Nephron (organoid): ENCODE results near the gene YY1.
A peak's percentile ranks its signal among the peaks of the same experiment; 100 is the strongest.
"Not testable (repeated sequence)": the region's sequence is repeated elsewhere in the genome, so short reads cannot be mapped to it uniquely, and the experiment has no call there.

ENCODE experiments used
- H3K27ac Mint-ChIP-seq, 3 experiments: 2 replicates each; pipeline ENCODE4 v1.8.0; 2020; ENCODE audit warnings: mixed read lengths in 3 of 3, mild to moderate bottlenecking in 2 of 3, moderate library complexity in 1 of 3
- H3K27me3 Mint-ChIP-seq: 2 replicates; pipeline ENCODE4 v1.8.0; 2021; ENCODE audit warnings: low read depth, mild to moderate bottlenecking, moderate library complexity, mixed read lengths
- H3K36me3 Mint-ChIP-seq: 2 replicates; pipeline ENCODE4 v1.8.0; 2020; ENCODE audit warnings: low read depth, mixed read lengths
- H3K4me1 Mint-ChIP-seq: 2 replicates; pipeline ENCODE4 v1.8.0; 2020; ENCODE audit warnings: mixed read lengths
- H3K4me3 Mint-ChIP-seq, 3 experiments: 2 replicates each; pipeline ENCODE4 v1.8.0; 2020; ENCODE audit warnings: mild to moderate bottlenecking in 3 of 3, mixed read lengths in 3 of 3, moderate library complexity in 2 of 3
- H3K9me3 Mint-ChIP-seq: 2 replicates; pipeline ENCODE4 v1.8.0; 2020; ENCODE audit warnings: mixed read lengths
- TF ChIP-seq, protein P1 (sequence below), 3 experiments: fragments of 200-600 bp; sonication (generic); IDR thresholded peaks; one replicate each; pipeline ENCODE4 v1.5.0; 2021; ENCODE audit warnings: antibody characterized with exemption in 3 of 3; ENCODE audit not compliant: unreplicated experiment in 3 of 3

The YY1 gene

DNA sequence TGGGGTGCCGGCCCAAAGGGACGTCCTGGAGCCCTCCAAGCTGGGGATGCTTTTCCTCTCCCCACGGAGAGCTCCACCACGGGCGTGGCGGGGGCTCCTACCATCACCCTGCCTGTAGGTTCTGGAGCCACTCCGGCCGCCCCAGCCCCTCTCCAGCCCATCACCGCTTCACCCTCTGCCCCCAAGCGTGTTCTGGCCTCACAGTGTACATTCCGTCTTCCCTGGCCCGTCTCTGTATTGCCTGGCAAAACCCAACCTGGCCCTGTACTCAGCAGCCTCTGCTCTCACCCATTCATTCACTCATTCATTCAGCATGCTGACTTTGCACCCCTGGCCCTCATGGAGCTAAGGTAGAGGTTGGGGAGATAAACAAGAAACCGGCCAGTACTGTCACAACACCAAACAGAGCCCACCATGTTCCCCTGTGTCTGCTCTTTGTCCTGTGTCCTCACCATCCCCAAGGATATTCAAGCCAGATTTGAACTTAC is 47.0 kb downstream of the YY1 start:
- peaks cover 5% of the 10 kb centered on the region for H3K36me3 Mint-ChIP-seq
- peak overlapping the region; percentile 85 to 89 (median 89) for H3K4me3 Mint-ChIP-seq
- H3K9me3 Mint-ChIP-seq, result no peaks in the 10 kb centered on the region
- TF ChIP-seq, protein P1, sequence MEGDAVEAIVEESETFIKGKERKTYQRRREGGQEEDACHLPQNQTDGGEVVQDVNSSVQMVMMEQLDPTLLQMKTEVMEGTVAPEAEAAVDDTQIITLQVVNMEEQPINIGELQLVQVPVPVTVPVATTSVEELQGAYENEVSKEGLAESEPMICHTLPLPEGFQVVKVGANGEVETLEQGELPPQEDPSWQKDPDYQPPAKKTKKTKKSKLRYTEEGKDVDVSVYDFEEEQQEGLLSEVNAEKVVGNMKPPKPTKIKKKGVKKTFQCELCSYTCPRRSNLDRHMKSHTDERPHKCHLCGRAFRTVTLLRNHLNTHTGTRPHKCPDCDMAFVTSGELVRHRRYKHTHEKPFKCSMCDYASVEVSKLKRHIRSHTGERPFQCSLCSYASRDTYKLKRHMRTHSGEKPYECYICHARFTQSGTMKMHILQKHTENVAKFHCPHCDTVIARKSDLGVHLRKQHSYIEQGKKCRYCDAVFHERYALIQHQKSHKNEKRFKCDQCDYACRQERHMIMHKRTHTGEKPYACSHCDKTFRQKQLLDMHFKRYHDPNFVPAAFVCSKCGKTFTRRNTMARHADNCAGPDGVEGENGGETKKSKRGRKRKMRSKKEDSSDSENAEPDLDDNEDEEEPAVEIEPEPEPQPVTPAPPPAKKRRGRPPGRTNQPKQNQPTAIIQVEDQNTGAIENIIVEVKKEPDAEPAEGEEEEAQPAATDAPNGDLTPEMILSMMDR (IDR thresholded peaks at IDR 0.05; ENCODE audit: unreplicated experiment in 3 of 3), result no peak
- H3K27me3 Mint-ChIP-seq, result no peaks in the 10 kb centered on the region
- H3K27ac Mint-ChIP-seq, result peak overlapping the region; percentile 84 to 88 (median 87)
- peaks cover 16% of the 10 kb centered on the region for H3K4me1 Mint-ChIP-seq

DNA sequence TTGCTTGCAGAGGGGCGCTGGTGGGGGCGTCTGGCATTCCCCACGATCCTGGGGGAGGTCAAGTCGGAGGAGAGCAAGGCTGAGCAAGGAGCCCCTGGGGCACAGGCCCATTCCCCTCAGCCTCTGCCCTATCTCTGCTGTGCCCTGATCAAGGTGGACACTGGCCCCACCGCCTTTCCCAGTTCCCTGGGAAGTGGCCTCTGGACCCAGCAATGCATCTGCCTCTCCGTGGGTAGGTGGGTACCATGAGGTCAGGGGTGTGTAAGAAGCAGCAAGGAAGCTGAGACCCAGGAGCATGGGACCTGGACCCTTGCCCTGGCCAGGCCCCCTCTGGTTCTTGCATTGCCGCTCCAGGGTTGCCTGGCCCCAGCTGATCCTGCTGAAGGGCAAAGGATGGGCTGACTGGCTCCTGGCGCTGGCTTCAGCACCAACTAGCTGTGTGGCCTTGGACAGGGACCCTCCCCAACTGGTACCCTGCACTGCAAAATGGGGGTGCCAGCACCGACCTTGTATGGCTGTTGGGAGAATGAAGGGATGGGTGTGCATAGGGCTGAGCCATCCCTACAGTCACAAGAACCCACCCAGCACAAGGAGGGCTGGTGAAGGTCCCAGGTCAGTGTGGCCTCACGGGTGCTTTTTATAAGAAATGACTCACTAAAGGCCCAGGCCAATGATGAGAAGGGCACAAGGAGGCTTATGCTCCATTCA is 47.7 kb downstream of the YY1 start:
- Mint-ChIP-seq H3K36me3 (peaks cover 5% of the 10 kb centered on the region), H3K4me3 (peak overlapping the region; percentile 85 to 89 (median 89)), H3K9me3 (no peaks in the 10 kb centered on the region), H3K27ac (peak overlapping the region in 2 of 3 experiments; percentile 87 to 88), H3K27me3 (no peaks in the 10 kb centered on the region), H3K4me1 (peaks cover 16% of the 10 kb centered on the region)
- TF ChIP-seq, protein P1 (IDR thresholded peaks at IDR 0.05; ENCODE audit: unreplicated experiment in 3 of 3), result no peak

DNA sequence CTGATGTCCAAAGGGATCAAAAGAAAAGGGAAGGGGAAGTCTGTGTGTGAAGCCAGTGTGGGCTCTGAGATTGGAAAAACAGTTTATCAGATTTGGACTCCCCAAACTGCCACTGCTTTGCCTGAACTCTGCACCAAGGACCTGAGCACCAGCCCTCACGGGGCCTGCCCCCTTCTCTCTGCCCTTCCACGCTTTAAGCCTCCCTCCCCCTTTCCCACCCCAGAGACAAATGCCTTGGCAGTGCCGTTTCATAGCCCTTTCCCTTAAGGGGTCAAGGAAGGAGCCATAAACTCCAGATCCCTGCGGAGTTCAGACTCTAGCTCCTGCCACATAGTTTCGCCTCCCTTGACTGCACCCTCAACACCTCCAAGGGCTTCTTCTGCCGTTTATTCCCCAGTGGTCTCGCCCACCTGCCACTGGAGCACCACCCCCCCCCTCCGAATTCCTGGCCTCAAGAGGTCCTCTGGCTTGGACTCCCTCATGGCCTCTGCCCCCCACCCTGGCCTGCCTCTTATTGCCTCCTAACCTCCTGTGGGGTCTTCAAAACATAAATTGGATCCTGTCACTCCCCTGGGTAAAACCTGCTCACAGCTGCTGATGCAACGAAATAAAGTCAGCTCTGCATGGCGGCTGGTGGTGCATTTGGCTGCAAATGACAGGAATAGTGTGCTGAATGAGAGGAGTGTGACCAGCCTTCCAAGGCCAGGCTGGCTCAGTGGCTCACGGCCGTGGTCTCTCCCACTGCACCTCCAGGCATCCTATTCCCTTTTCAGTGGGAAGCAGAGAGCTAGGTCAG is 48.5 kb downstream of the YY1 start:
- H3K4me3 Mint-ChIP-seq, result peak overlapping the region; percentile 85 to 89 (median 89)
- TF ChIP-seq, protein P1 (IDR thresholded peaks at IDR 0.05; ENCODE audit: unreplicated experiment in 3 of 3), result no peak
- H3K27ac Mint-ChIP-seq, result peak overlapping the region in 2 of 3 experiments; percentile 48 to 82
- H3K36me3 Mint-ChIP-seq, result peaks cover 5% of the 10 kb centered on the region
- no peaks in the 10 kb centered on the region for H3K27me3 Mint-ChIP-seq
- H3K9me3 Mint-ChIP-seq, result no peaks in the 10 kb centered on the region
- H3K4me1 Mint-ChIP-seq, result peaks cover 16% of the 10 kb centered on the region

DNA sequence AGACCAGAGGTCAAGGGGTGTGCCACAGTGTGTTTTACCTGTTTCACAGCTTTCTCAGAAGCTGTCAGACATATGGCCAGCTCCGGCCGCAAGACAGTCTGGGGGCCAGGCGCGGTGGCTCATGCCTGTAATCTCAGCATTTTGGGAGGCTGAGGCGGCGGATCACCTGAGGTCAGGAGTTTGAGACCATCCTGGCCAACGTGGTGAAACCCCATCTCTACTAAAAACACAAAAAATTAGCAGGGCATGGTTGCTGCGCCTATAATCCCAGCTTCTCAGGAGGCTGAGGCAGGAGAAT is 49.0 kb downstream of the YY1 start:
- H3K9me3 Mint-ChIP-seq, H3K27me3 Mint-ChIP-seq, H3K36me3 Mint-ChIP-seq, H3K4me3 Mint-ChIP-seq: not testable (repeated sequence)
- Mint-ChIP-seq H3K27ac (peak overlapping the region in 1 of 3 experiments; percentile 82), H3K4me1 (peaks cover 16% of the 10 kb centered on the region)

DNA sequence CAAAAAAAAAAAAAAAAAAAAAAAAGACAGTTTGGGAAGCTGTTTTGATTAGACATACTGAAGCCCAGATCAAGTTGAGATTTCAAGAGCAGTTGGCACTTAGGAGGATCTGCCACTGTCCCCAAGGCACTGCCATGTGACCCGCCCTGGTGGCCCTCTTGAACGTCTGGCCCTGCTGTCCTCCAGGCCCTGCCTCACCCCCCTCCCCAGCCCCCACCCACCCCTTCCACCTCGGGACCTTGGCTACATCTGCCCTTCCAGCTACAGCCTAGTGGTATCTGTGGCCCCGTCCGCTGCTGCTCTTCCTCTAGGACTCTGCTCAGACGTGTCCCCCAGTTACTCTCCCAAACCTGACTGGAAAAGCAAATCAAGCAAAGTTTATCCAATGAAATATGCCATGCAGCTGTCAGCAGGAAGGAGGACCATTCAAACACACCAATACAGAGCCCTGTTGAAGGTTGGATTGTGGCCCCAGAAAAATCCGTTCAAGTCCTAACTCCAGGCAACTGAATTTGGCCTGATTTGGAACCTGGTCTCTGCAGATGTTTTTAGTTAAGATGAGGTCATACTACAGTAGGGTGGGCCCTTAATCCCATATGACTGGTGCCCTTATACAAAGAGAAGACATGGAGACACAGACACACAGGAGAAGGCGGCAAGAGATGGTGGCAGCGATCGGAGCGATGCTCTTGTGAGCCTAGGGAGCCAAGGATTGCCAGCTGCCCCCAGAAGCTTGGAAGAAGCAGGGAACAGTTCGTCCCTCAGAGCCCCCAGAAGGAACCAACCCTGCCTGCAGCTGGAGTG is 49.6 kb downstream of the YY1 start:
- Mint-ChIP-seq H3K27ac (peak overlapping the region; percentile 11 to 59 (median 26)), H3K4me3 (peak overlapping the region in 2 of 3 experiments; percentile 30 to 34), H3K36me3 (peaks cover 8% of the 10 kb centered on the region), H3K9me3 (no peaks in the 10 kb centered on the region), H3K4me1 (peaks cover 16% of the 10 kb centered on the region), H3K27me3 (no peaks in the 10 kb centered on the region)
- TF ChIP-seq, protein P1 (IDR thresholded peaks at IDR 0.05; ENCODE audit: unreplicated experiment in 3 of 3), result no peak
